GM18868 (cell line): ENCODE data around the gene PRKCSH.
"Not testable (repeated sequence)": the region's sequence is repeated elsewhere in the genome, so short reads cannot be mapped to it uniquely, and the experiment has no call there.

ENCODE experiments used
- ATAC-seq: cut with Tn5 transposase; IDR thresholded peaks from one replicate; pipeline ENCODE4 v1.9.1; 2021; ENCODE audit warnings: mild to moderate bottlenecking, moderate library complexity; ENCODE audit not compliant: unreplicated experiment

PRKCSH gene, protein sequence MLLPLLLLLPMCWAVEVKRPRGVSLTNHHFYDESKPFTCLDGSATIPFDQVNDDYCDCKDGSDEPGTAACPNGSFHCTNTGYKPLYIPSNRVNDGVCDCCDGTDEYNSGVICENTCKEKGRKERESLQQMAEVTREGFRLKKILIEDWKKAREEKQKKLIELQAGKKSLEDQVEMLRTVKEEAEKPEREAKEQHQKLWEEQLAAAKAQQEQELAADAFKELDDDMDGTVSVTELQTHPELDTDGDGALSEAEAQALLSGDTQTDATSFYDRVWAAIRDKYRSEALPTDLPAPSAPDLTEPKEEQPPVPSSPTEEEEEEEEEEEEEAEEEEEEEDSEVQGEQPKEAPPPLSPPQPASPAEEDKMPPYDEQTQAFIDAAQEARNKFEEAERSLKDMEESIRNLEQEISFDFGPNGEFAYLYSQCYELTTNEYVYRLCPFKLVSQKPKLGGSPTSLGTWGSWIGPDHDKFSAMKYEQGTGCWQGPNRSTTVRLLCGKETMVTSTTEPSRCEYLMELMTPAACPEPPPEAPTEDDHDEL

GRCh38 chr19:11435057-11435832 is at the start of gene PRKCSH, which contains the start of gene ODAD3:
PRKCSH (plus strand) TSS chr19:11435635; CDS start chr19:11436118, 483 bp downstream.
ODAD3 (minus strand) TSS chr19:11435121; CDS start chr19:11435016, 105 bp downstream.
- peak; percentile 91 for ATAC-seq

GRCh38 chr19:11387162-11388034 is 48.0 kb upstream of the PRKCSH start:
- no peak for ATAC-seq

DNA sequence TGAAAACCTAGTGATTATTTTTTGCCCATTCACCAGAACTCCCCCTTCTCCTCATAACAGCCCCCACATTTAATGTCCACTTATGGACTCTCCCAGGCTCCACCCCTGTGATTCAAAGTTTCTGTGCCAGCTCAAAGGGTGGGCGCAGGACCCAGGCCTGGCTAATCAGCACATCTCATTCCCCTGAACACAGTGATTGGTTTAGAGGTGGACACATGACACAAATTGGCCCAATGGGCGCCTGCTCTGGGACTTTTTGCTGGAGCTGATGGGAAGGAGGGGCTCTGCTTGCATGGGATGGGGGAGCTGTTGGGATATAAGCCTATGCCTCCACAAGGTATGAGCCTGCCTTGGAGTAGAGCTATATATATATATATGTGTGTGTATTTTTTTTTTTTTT is 45.1 kb upstream of the PRKCSH start:
- ATAC-seq: no peak

GRCh38 chr19:11390933-11391680 is 44.3 kb upstream of the PRKCSH start:
- ATAC-seq: no peak

DNA sequence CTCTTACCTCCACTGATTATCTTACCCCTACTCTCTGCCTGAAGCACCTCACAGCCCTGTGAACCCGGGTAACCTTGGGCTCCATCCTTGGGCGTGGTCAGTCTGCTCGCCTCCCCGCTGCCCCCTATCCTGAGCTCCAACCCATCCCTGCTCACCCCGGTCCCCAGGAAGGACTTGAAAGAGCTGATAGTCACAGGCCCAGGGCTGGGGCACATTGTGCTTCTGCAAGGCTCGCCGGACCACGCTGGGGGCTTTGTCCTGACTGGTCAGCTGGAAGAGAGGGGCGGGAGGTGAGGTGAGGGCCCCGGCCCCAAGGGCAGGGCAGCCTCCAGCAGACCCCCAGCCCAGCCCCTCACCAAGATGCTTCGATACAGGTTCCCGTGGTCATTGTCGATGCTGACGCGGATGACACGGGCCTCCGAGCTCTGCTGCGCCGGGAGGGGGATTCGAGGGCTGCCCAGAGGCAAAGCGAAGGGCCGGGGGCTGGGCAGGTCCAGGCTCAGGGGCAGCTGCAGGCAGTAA is 38.3 kb upstream of the PRKCSH start:
- ATAC-seq: no peak

DNA sequence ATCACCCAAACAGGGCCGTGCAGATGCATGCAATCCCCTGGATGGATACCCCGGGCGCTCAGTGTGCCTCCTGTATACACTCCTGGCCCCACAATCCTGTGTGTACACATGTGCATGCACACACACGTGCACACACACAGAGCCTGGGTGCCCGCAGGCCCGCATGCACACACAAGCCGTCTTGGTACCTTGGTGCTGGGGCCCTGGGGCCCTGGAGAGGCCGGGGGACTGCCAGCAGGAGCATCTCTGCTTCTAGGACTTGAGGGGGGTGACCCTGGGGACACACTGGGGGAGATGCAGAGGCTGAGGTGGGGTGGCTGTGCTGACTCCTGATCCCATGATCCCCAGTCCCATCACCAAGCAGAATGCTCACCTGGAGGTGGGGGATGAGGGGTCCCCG is 35.8 kb upstream of the PRKCSH start:
- no peak for ATAC-seq

GRCh38 chr19:11400798-11401197 is 34.6 kb upstream of the PRKCSH start:
- ATAC-seq: no peak

GRCh38 chr19:11401808-11402543 is 33.5 kb upstream of the PRKCSH start:
- no peak for ATAC-seq

DNA sequence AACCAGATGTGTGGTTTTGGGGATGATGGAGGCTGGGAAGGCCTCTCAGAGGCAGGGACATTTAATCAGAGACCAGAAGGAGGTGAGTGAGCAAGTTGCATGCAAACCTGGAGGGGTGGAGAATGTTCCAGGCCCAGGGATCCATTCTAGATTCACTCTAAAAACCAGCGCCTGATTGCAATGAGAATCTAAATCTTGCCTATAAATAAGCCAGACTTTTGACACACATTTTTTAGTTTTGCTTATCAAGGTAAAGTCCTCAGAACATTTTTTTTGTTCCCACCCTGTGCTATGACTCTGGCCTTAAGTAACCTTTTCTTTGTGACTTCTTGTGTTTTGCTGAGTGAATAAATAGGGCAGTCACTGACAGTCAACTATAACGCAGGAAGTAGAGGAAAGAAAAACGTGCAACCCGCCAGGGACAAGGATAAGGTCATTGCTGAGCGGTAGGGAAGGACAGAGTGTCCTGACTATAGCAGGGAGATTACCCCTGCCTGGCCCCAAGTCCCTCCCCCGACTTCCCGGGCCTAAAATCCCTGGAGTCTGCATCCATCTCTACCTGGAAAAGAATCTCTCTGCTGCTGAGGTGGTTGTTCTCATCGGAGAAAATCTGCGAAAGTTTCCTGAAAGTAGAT is 30.7 kb upstream of the PRKCSH start:
- ATAC-seq: no peak

DNA sequence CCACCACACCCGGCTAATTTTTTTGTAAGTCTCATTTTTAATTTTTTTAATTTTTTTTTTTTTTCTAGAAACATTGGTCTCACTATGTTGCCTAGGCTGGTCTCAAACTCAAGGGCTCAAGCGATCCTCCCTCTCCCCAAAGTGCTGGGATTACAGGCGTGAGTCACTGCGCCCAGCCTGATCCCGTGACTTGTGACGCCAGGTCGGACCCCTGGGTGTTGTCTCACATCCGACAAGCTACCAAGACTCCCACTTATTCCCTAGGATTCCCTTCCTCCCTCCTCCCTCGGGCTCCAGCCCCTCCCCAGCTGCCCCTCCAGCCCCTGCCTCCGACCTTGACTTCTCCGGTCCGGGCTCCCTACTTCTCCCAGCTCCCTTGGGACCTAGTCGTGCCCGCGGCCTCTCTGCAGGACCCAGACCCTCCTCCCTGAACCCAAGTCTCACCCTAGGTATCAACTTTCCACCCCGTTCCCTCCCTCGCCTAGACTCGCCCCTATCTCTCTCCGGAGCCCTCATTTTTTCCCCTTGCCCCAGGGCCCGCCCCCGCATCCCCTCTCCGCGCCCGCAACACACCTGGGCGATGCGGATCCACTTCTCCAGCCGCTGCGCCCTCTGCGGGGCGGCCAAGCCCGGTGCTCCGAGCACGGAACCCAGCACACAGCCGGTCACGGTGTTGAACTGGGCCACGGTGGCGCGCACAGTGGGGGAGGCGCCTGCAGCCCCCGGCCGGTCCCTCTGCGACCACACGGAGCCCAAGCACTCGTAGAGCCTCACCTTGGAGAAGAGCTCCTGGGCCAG is 29.4 kb upstream of the PRKCSH start:
- ATAC-seq: no peak

- not testable (repeated sequence) for ATAC-seq
Observed at GRCh38 chr19:11406703-11407236, 28.7 kb upstream of the PRKCSH start.

GRCh38 chr19:11408591-11408990 is 26.8 kb upstream of the PRKCSH start:
- no peak for ATAC-seq

- ATAC-seq: no peak
Observed at GRCh38 chr19:11410682-11411081, 24.8 kb upstream of the PRKCSH start.

GRCh38 chr19:11414544-11414943 is 20.9 kb upstream of the PRKCSH start:
- ATAC-seq: no peak

GRCh38 chr19:11416346-11417052 is 18.9 kb upstream of the PRKCSH start:
- ATAC-seq: no peak

- ATAC-seq: no peak
Observed at GRCh38 chr19:11418094-11418548, 17.3 kb upstream of the PRKCSH start.
